ENCODE data around the gene NONO. TPM values are rescaled to one million over a fixed set of nuclear protein-coding genes. Genes with fewer than 3 reads are reported as not detected.
A peak's percentile ranks its signal among the peaks of the same experiment; 100 is the strongest.
"Not testable (repeated sequence)": the region's sequence is repeated elsewhere in the genome, so short reads cannot be mapped to it uniquely, and the experiment has no call there.

NONO gene, protein sequence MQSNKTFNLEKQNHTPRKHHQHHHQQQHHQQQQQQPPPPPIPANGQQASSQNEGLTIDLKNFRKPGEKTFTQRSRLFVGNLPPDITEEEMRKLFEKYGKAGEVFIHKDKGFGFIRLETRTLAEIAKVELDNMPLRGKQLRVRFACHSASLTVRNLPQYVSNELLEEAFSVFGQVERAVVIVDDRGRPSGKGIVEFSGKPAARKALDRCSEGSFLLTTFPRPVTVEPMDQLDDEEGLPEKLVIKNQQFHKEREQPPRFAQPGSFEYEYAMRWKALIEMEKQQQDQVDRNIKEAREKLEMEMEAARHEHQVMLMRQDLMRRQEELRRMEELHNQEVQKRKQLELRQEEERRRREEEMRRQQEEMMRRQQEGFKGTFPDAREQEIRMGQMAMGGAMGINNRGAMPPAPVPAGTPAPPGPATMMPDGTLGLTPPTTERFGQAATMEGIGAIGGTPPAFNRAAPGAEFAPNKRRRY
- total RNA-seq = 105 TPM
- long read RNA-seq, transcript NONO-202 (11 exons, 2,606 nt) = minor isoform, 7 of 144 reads
- long read RNA-seq, transcript NONO-201 (12 exons, 2,713 nt) = major isoform, 121 of 144 reads
- long read RNA-seq, partial matches to known transcripts = 5 of 144 reads
- long read RNA-seq, other reads (novel, unspliced or antisense) = 8 of 144 reads

DNA sequence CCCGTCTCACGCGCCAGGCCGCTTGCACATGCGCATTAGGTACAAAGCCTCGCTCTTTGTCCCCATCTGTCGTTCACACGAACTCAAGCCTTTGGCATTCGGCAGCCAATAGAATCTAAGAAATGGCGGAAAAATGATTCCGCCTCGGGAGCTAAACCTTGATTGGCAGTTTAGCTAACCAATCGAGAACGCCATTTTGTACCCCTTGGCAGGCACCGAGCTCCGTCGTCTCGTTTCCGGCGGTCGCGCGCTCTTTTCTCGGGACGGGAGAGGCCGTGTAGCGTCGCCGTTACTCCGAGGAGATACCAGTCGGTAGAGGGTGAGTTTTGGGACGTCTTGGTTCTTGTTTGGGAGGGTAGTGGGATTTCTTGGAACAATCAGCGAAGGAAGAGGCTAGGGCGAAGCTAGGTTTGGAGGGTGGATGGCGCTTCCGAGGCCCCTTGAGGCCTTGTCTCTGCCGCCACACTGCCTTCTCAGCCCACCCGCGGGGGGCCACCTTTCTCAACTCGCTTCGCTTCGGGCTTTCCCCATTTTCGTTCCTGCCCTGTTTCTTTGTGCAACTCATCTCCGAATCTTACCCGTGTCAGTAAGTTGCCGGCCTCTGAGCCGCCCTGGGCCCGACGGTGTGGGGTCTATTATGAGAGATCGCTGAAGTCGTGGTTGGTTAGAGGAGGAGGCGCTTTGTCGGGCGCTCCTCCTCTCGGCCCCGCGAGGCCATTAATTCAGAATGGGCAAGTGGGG is at the start of gene NONO:
TSS of gene NONO (plus strand) at position 233 of the 741 bp plus-strand sequence. CDS start 7,003 bp downstream, outside the sequence.
- ATAC-seq (peak; percentile 96), DNase-seq (peak; percentile 81)
- intact Hi-C loops (cut with micrococcal nuclease) = no loop called here

DNA sequence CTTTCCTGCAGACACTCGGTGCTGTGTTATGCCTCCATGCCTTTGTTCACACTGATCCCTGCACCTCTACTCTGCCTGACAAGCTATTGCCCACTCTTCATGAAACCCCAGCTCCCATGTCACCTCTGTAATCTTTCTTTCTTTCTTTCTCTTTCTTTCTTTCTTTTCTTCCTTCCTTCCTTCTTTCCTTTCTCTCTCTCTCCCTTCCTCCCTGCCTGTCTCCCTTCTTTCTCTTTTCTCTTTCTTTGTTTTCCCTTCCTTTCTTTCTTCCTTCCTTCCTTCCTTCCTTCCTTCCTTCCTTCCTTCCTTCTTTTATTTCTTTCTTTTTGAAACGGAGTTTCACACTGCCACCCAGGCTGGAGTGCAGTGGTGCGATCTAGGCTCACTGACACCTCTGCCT is 48.0 kb upstream of the NONO start:
- intact Hi-C loops (cut with micrococcal nuclease) = no loop called here
- no peak for DNase-seq
- ATAC-seq = no peak

DNA sequence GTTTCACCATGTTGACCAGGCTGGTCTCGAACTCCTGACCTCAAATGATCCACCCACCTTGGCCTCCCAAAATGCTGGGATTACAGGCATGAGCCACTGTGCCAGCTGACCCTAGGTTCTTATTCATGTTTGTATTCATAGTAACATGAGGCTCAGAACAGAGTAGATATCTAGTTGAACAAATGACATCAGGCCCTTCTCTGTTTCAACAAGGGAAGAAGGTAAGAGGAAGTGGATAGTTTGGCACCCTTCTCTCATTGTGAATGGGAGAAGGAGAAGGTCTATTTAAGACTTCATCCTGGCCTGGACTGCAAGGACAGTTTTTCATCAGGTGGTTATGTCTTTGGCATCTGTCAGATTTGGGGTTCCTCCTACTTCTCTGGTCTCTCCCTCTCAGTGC is 46.6 kb upstream of the NONO start:
- no peak for ATAC-seq

DNA sequence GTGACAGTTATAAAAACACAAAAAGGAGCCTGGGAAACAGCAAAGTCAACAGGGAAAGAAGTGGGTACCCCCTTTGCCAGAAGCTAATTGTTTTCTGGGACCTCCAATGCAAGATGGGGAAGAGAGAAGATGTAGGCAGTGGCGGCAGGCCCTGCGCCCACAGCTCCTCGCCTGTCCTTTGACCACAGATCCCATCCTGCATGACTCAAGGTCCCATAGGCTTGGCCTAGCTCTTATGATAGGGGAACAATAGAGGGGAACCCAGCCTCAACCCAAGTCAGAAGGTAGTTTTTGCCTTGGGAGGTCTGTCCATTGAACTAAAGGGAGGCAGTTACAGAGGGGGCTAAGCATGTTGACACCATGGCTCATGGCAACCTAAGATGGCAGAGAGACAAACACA is 43.7 kb upstream of the NONO start:
- intact Hi-C loops (cut with micrococcal nuclease) = no loop called here
- no peak for DNase-seq

More for the DNA sequence above, 46.6 kb upstream of the NONO start:
- intact Hi-C loops (cut with micrococcal nuclease) = no loop called here
- DNase-seq = no peak

DNA sequence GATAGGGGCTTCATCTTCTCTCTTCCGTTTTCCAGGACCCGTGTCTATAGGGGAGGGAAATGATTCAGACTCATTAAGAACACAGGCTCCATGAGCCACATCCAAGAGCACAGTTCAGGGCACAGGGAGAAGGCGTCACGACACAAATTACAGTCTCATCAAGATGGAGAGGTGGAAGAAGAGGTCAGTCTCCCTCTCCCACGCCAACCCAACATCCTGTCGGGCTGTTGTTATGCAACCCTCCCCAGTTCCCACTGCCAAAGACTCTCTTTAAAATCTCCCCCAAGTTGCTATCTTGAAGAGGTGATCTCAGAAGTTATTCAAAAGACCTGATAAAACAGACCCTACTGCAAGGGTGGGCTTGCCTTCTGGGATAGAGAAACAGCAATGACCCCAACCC is 42.1 kb upstream of the NONO start:
- intact Hi-C loops (cut with micrococcal nuclease) = no loop called here
- no peak for DNase-seq
- no peak for ATAC-seq

More for the DNA sequence above, 43.7 kb upstream of the NONO start:
- ATAC-seq = no peak

DNA sequence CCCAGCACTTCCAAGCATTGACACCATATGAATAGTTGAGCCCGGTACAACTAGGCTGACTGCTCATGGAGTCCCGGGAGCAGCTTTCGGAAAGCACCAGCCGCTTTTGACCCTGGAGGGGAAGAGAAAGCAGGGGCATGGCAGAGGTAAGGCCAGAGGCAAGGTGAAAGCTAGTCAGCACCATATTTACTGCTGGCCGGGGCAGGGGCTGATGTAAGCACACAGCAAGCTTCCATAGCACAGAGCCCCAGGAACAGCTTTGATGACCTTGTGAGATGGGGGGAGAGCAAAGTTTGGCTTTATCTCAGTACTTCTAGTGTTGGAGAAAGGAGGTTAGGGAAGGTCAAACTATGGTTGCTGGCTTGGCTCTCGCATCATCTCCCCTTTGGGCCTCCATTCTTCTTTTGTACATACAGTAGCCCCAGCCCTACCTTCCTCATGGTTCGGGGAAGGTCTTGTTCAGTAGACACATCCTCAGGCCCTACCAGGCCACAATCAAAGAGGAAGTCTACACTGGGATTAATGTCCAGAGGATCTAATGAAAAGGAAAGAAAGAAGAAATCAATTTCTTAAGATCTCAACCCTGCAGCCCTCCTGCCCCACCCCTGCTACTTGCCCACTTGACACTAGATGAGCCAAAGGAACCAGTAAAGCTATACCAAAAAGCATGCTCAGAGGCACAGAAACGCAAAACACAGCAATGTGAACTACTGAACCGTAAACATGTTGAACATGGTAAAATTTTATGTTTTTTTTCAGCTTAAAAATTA is 38.9 kb upstream of the NONO start:
- ATAC-seq (no peak), DNase-seq (no peak)
- intact Hi-C loops (cut with micrococcal nuclease) = no loop called here

DNA sequence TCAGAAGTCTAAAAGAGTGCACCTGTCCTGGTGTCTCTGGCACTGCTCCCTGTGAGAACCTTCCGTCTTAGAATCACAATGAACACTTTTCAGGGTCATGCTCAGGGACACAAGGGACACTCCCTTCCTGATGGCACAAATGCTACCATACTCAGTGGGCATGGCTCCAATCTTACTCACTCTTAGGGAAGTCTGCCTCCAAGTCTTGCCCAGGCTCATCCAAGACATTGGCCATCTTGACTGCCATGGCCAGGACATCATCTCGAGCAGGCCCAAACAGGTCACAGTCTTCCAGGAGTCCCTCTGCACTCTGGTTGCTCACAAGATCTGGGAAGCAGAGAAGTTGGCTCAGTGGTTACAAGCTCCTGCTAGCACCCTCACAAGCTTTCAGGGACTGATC is 38.3 kb upstream of the NONO start:
- no peak for DNase-seq
- ATAC-seq = no peak
- intact Hi-C loops (cut with micrococcal nuclease) = no loop called here

DNA sequence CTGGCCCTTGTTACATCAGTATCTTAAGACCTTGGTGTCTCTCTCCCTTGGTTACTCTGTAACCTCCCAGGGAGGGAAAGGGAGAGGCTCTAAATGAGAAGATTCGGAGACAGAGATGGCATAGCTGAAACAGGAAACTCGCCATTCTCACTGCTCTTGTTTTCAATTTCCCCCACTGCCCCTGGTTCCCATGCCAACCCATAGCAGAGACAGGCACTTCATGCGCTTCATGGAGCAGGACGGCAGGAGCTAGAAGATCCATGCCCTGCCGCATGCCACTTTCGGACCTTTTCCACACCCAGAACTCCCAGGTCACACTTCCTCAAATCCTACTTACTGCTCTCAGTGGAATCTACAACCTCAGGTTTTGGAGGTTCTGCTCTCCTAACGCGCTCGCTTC is 32.6 kb upstream of the NONO start:
- ATAC-seq (no peak), DNase-seq (no peak)
- intact Hi-C loops (cut with micrococcal nuclease) = loop anchor here (5.0 kb wide), 1 partner anchor 116 kb away; the partner anchor contains the start of gene TAF1

DNA sequence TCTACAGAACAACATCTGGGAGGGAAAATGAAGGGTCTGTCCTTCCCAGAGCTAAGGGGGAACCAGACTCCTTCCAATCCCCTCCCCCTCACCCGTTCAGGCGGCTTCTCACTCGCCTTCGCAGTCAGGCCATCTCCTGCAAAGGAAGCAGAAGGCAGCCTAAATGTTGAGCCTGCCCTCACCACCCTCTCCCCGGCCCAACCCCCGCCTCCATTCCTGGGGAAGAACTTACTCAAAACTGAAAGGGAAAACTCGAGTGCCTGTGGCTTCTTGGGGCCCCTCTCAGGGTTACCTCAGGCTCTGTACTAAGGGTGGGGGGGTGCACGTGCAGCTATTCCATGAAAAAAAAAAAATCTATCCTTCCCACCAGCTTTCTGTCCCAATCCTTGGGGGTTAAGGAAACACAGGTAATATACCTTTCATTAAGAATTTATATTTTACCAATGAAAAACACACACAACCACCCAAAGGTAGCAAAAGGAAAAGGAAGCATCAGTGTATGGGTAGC is 31.9 kb upstream of the NONO start:
- ATAC-seq (no peak), DNase-seq (no peak)
- intact Hi-C loops (cut with micrococcal nuclease) = loop anchor here (5.0 kb wide), 1 partner anchor 116 kb away; the partner anchor contains the start of gene TAF1

DNA sequence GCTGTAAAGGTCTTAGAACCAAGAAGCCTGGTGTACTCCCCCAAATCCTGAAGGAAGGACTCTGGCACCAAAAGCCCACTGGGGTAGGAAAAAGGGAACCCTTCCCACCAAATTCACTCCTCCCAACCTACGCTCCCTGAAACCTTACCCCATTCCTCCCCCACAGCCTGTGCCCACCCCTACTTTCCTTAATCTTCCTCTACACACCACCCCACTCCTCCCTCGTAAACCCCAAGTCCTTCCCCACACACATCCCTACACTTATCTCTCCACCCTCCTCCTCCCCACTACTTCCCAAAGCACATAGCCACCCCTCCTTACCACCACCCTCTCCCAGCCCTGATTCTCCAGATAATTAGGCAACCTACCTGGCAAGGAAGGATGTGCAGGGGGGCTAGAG is 31.2 kb upstream of the NONO start:
- intact Hi-C loops (cut with micrococcal nuclease) = loop anchor here (5.0 kb wide), 1 partner anchor 115 kb away; the partner anchor contains the start of gene TAF1
- ATAC-seq = no peak
- DNase-seq = no peak

DNA sequence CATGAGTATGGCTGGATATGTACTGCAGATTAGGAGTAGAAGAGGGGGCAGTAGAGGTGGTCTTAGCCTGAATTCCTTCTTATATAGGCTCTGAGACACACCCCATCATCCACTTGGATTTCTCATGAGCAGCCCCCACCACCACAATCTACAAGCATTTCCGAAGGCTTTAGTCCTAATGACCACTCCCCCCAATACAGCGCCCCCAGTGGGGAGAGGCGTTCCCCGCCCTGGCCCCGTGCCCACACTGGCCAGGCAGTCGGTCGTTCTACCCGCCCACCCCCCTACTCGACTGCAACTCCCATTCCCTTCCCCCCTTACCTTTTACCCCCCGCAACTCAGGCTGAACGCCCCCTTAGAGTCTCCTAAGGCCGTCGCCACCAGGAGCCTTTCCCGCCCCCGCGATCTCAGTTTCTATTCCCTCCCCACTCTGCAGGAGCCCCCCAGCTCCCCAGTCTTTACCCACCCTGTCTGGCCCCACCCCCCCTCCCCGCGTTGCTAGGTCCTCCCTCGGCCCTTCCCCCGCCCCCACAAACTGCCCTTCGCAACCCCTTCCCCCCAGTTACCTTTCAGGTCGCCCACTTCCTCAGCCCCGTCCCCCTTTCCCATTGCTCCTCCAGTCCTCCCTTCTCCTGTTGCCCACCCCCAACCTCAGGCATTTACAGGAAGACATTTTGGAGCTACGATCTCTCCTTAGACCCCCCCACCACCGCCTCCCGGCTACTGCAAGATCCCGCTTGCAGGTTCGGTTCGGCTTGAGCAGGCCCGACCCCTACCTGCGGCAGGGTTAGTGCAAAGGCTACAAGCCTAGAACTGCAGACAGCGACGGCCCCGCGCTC is 30.0 kb upstream of the NONO start:
- intact Hi-C loops (cut with micrococcal nuclease) = loop anchor here (5.0 kb wide), 1 partner anchor 114 kb away; the partner anchor contains the start of gene TAF1

DNA sequence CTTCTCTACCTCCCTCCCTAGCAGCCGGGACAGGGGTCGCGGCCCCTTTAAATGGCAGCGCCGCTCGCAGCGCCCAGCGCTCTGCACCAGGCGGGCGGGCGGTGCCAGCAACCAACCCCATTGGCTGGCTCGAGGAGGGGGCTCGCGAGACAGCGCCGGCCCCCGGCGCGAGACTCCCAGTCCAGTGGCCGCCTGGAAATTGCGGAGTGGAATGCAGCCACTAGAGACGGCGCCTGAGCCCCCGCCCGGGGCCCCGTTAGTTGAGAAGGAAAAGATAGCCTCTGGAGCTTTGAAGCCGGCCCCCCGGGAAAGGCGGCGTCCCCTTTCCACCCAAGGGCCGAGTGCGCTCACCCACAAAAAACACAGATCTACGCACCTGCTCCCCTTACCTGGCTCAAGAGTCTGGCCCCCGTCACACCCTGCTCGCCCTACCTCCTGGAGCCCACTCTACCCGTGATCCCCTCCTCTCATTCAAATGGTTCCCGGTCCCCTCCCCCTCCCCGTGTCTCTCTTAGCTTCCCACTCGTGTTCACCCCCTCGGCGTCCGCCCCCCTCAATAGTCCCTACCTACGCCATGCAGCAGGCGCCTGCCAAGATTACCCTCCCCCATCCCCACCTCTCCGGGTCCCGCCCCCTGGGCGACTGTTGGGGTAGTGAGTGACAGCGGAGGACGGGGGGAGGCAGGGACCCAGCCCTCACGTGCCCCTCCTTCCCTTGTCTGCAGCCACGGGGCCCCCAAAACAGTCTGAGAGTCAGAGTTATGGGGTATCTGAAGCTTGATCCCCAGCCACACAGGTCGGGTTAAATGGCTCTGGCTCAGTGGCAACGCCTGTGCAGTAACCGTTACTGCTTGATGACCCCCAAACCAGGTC is 29.1 kb upstream of the NONO start, which contains the start of gene ZMYM3:
TSS of gene ZMYM3 (minus strand) at position 49 of the 872 bp plus-strand sequence. CDS start 885 bp downstream, outside the sequence.
- DNase-seq (peak; percentile 93), ATAC-seq (peak; percentile 96)
- intact Hi-C loops (cut with micrococcal nuclease) = loop anchor here (5.0 kb wide), 1 partner anchor 113 kb away; the partner anchor contains the start of gene TAF1

More for the DNA sequence above, 30.0 kb upstream of the NONO start:
- ATAC-seq = no peak
- DNase-seq = peak; percentile 57

DNA sequence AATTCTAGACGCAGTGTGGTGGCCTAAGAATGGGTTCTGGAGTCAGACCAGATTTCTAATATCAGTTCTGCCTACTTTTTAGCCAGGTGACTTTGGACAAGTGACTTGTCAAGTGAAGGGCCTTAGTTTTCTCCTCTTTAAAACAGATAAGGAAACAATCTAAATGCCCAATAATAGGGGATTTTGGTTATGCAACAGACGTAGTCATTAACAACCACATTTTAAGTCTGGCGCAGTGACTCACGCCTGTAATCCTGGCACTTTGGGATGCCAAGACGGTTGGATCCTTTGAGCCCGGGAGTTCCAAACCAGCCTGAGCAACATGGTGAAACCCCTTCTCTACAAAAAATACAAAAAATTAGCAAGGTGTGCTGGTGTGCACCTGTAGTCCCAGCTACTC is 27.4 kb upstream of the NONO start:
- DNase-seq (no peak), ATAC-seq (no peak)
- intact Hi-C loops (cut with micrococcal nuclease) = no loop called here

DNA sequence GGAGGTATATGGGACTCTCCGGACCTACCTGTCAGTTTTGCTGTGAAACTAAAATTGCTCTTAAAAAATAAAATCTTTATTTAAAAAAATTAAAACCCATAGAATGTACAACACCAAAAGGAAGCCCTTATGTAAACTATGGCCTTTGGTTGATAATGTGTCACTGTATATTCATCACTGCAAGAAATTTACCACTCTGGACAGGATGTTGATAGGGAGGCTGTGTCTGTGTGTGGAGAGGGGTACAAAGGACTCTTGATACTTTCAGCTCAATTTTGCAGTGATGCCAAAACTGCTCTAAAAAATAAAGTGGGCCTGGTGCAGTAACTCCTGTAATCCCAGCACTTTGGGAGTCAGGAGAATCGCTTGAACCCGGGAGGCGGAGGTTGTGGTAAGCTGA is 26.6 kb upstream of the NONO start:
- intact Hi-C loops (cut with micrococcal nuclease) = no loop called here
- DNase-seq = no peak
- no peak for ATAC-seq

DNA sequence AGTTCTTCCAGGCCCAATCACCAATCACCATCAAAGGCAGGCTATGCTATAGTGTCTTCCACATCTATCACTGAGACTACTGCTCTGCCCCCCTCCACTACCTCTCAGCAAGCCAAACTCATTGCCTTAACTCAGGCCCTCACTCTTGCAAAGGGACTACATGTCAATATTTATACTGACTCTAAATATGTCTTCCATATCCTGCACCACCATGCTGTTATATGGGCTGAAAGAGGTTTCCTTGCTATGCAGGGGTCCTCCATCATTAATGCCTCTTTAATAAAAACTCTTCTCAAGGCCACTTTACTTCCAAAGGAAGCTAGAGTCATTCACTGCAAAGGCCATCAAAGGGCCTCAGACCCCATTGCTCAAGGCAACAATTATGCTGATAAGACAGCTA is 14.8 kb upstream of the NONO start:
- intact Hi-C loops (cut with micrococcal nuclease); ATAC-seq; DNase-seq: not testable (repeated sequence)

DNA sequence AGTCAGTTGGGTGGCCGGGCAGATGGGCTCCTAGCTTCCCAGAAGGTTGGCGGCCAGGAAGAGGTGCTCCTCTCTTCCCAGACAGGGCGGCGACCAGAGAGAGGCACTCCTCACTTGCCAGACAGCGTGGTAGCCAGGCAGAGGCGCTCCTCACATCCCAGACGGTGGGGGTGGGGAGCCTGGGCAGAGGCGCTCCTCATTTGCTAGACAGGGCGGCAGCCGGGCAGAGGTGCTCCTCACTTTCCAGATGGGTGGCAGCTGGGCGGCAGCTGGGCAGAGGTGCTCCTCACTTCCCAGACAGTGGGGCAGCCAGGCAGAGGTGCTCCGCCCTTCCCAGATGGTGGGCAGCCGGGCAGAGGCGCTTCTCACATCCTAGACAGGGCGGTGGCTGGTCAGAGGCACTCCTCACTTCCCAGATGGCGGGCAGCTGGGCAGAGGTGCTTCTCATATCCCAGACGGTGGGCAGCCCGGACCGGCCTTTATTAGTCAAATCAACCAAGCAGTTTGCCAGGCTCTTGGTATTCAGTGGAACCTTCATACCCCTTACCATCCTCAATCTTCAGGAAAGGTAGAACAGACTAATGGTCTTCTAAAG is 13.5 kb upstream of the NONO start:
- ATAC-seq (no peak), DNase-seq (no peak)

More for the DNA sequence above, 13.5 kb upstream of the NONO start:
- intact Hi-C loops (cut with micrococcal nuclease) = no loop called here
